IMR-90 (cell line): ENCODE measurements around the gene RARS2. TPM values are rescaled to one million over a fixed set of nuclear protein-coding genes. Genes with fewer than 3 reads are reported as not detected.

Experiments used
- ATAC-seq: fragments of 200-7000 bp; cut with Tn5 transposase; 2 replicates; pipeline ENCODE4 v1.9.1; 2020; ENCODE audit warnings: low read depth, mild to moderate bottlenecking, moderate library complexity
- BruUV-seq: library from RNA; stranded (reverse); fragments of 400-500 nt; replicated peaks from 2 replicates; lab custom pipeline; 2021; lab: Mats Ljungman, UMichigan
- CTCF ChIA-PET: fragments of 300-600 bp; formaldehyde crosslinking; extraction: SDS; loops from one replicate; lab custom pipeline; 2021; ENCODE audit warnings: antibody characterized with exemption; lab: Yijun Ruan, JAX
- POLR2A ChIA-PET: fragments of 300-600 bp; sonication (Branson Sonifier 250); formaldehyde crosslinking; loops from one replicate; lab custom pipeline; 2022; ENCODE audit warnings: antibody characterized with exemption; ENCODE audit not compliant: unreplicated experiment; lab: Charles Lee
- DNase-seq: peaks from one replicate; pipeline ENCODE4 v3.0.0; 2013
- H2AFZ ChIP-seq: replicated peaks from 2 replicates; pipeline ENCODE3; 2013; ENCODE audit warnings: low read length, mild to moderate bottlenecking; ENCODE audit not compliant: poor library complexity
- H2AK5ac ChIP-seq: 2 replicates; pipeline ENCODE4 v1.6.1; 2013; ENCODE audit warnings: low read depth, low read length, inconsistent platforms
- H2AK9ac ChIP-seq: replicated peaks from 2 replicates; pipeline ENCODE3; 2013; ENCODE audit warnings: mild to moderate bottlenecking, low read depth, low read length, moderate library complexity; ENCODE audit not compliant: poor library complexity
- H2BK120ac ChIP-seq: 2 replicates; pipeline ENCODE4 v1.6.1; 2013; ENCODE audit warnings: low read depth, low read length, inconsistent platforms
- H2BK15ac ChIP-seq: 3 replicates; pipeline ENCODE4 v1.6.1; 2013; ENCODE audit warnings: low read depth, low read length, inconsistent platforms
- H2BK20ac ChIP-seq: 2 replicates; pipeline ENCODE4 v1.6.1; 2013; ENCODE audit warnings: low read depth, mild to moderate bottlenecking, inconsistent platforms, low read length, moderate library complexity
- H2BK5ac ChIP-seq: 2 replicates; pipeline ENCODE4 v1.6.1; 2013; ENCODE audit warnings: mild to moderate bottlenecking, low read depth, low read length, inconsistent platforms; ENCODE audit not compliant: poor library complexity, severe bottlenecking
- H3K14ac ChIP-seq: replicated peaks from 2 replicates; pipeline ENCODE4 v1.6.1; 2013; ENCODE audit warnings: low read depth, low read length, inconsistent platforms
- H3K18ac ChIP-seq: 2 replicates; pipeline ENCODE4 v1.6.1; 2013; ENCODE audit warnings: low read depth, low read length, control low read depth
- H3K23ac ChIP-seq: 2 replicates; pipeline ENCODE4 v1.6.1; 2013; ENCODE audit warnings: low read depth, low read length, inconsistent platforms
- H3K27ac ChIP-seq: 2 replicates; pipeline ENCODE4 v1.5.1; 2013; ENCODE audit warnings: mild to moderate bottlenecking, control low read depth, low read length; ENCODE audit not compliant: insufficient read depth
- H3K27me3 ChIP-seq: 2 replicates; pipeline ENCODE4 v1.6.1; 2013; ENCODE audit warnings: low read length; ENCODE audit not compliant: control insufficient read depth, insufficient read depth
- H3K36me3 ChIP-seq: 2 replicates; pipeline ENCODE4 v1.6.1; 2013; ENCODE audit warnings: low read length, mixed read lengths; ENCODE audit not compliant: control insufficient read depth, insufficient read depth
- H3K4ac ChIP-seq: 2 replicates; pipeline ENCODE4 v1.6.1; 2013; ENCODE audit warnings: low read depth, low read length, inconsistent platforms
- H3K4me1 ChIP-seq: 2 replicates; pipeline ENCODE4 v1.6.1; 2013; ENCODE audit warnings: low read length, mixed read lengths; ENCODE audit not compliant: control insufficient read depth, insufficient read depth
- H3K4me2 ChIP-seq: 2 replicates; pipeline ENCODE4 v1.6.1; 2013; ENCODE audit warnings: low read depth, mild to moderate bottlenecking, control low read depth, low read length, moderate library complexity
- H3K4me3 ChIP-seq: 2 replicates; pipeline ENCODE4 v1.5.1; 2013; ENCODE audit warnings: low read depth, mild to moderate bottlenecking, control low read depth, low read length, moderate library complexity; ENCODE audit not compliant: insufficient read depth
- H3K56ac ChIP-seq: 2 replicates; pipeline ENCODE4 v1.6.1; 2013; ENCODE audit warnings: low read length, inconsistent platforms; ENCODE audit not compliant: insufficient read depth; ENCODE audit errors: extremely low read depth
- H3K79me1 ChIP-seq, 2 experiments: 2 replicates each; pipeline ENCODE4 v1.6.1; 2013; ENCODE audit warnings: low read length in 2 of 2, inconsistent platforms in 1 of 2, low read depth in 1 of 2
- H3K9ac ChIP-seq: 2 replicates; pipeline ENCODE4 v1.6.1; 2013; ENCODE audit warnings: low read depth, low read length, control low read depth
- H3K9me1 ChIP-seq: 2 replicates; pipeline ENCODE4 v1.6.1; 2013; ENCODE audit warnings: low read length, inconsistent platforms; ENCODE audit not compliant: insufficient read depth
- H3K9me3 ChIP-seq: 2 replicates; pipeline ENCODE4 v1.6.1; 2013; ENCODE audit warnings: low read length; ENCODE audit not compliant: control insufficient read depth, insufficient read depth
- H4K20me1 ChIP-seq: 2 replicates; pipeline ENCODE4 v1.6.1; 2013; ENCODE audit warnings: low read length, inconsistent platforms; ENCODE audit not compliant: insufficient read depth
- H4K5ac ChIP-seq: 2 replicates; pipeline ENCODE4 v1.6.1; 2013; ENCODE audit warnings: mild to moderate bottlenecking, low read depth, low read length, control low read depth
- H4K8ac ChIP-seq, 2 experiments: 2 replicates each; pipeline ENCODE4 v1.6.1; 2013; ENCODE audit warnings: low read depth in 2 of 2, low read length in 2 of 2, control low read depth in 1 of 2, inconsistent platforms in 1 of 2
- H4K91ac ChIP-seq: 2 replicates; pipeline ENCODE4 v1.6.1; 2013; ENCODE audit warnings: low read depth, low read length, inconsistent platforms; ENCODE audit not compliant: insufficient read depth
- BHLHE40 ChIP-seq: fragments of 150-350 bp; IDR thresholded peaks from 2 replicates; pipeline ENCODE4 v1.6.1; 2016; ENCODE audit warnings: mild to moderate bottlenecking, low read depth, low read length
- ELK1 ChIP-seq: fragments of 150-350 bp; IDR thresholded peaks from 2 replicates; pipeline ENCODE4 v1.6.1; 2016; ENCODE audit warnings: low read depth, mild to moderate bottlenecking, low read length, moderate library complexity, borderline replicate concordance
- MAZ ChIP-seq: IDR thresholded peaks from 2 replicates; pipeline ENCODE4 v1.6.1; 2012; ENCODE audit warnings: low read depth, mild to moderate bottlenecking, low read length, improper control_type of control experiment, moderate library complexity, borderline replicate concordance
- MXI1 ChIP-seq: IDR thresholded peaks from 2 replicates; pipeline ENCODE4 v1.6.1; 2012; ENCODE audit warnings: low read depth, mild to moderate bottlenecking, low read length, moderate library complexity, borderline replicate concordance
- NFE2L2 ChIP-seq: fragments of 150-350 bp; IDR thresholded peaks from 2 replicates; pipeline ENCODE4 v1.6.1; 2016; ENCODE audit warnings: low read depth, mild to moderate bottlenecking, low read length
- RCOR1 ChIP-seq: IDR thresholded peaks from 2 replicates; pipeline ENCODE4 v1.6.1; 2012; ENCODE audit warnings: mild to moderate bottlenecking, low read length, improper control_type of control experiment; ENCODE audit not compliant: insufficient replicate concordance
- RFX5 ChIP-seq: IDR thresholded peaks from 2 replicates; pipeline ENCODE4 v1.8.0; 2012; ENCODE audit warnings: low read depth, mild to moderate bottlenecking, low read length, moderate library complexity
- SMC3 ChIP-seq: fragments of 150-350 bp; IDR thresholded peaks from 2 replicates; pipeline ENCODE4 v1.6.1; 2016; ENCODE audit warnings: low read depth, mild to moderate bottlenecking, antibody characterized with exemption, low read length, moderate library complexity
- WGBS, 2 experiments: methylation state at CpG; one replicate each; pipeline versions ENCODE4 v1.1.5 to v1.1.7; 2013; ENCODE audit warnings: missing lambda C conversion rate in 2 of 2; ENCODE audit not compliant: insufficient read length in 1 of 2; ENCODE audit errors: extremely low coverage in 2 of 2; 5-methylcytosine and 5-hydroxymethylcytosine counted together
- dilution Hi-C: fragments of 300-500 bp; cut with HindIII; formaldehyde crosslinking; loops from one replicate; pipeline ENCODE4 v1.14.3; 2018; ENCODE audit warnings: low sequenced_read_pairs; ENCODE audit not compliant: unreplicated experiment
- in situ Hi-C: fragments of 300-500 bp; cut with MboI; formaldehyde crosslinking; loops from 3 replicates; pipeline ENCODE4 v1.14.3; 2019; ENCODE audit warnings: low sequenced_read_pairs, inconsistent platforms, mixed read lengths
- intact Hi-C: fragments of 100-400 bp; cut with micrococcal nuclease; formaldehyde crosslinking; loops from 2 replicates; pipeline ENCODE4 v1.10.0; 2022
- polyA plus RNA-seq, 3 experiments: library from polyadenylated mRNA; depleted of rRNA; stranded (reverse); fragments of >200 nt; gene quantifications; 2 replicates each; pipeline ENCODE4 v1.2.3, GENCODE V29; 2012; ENCODE audit warnings: low replicate concordance in 1 of 3
- total RNA-seq: library from RNA; depleted of rRNA; stranded (reverse); fragments of >200 nt; gene quantifications from 2 replicates; pipeline ENCODE4 v1.2.3, GENCODE V29; 2012
- TF ChIP-seq, protein P1 (sequence below): conservative IDR thresholded peaks from 2 replicates; pipeline ENCODE4 v1.5.1; 2012; ENCODE audit warnings: mild to moderate bottlenecking, low read depth, low read length, improper control_type of control experiment

RARS2 gene
- total and polyA plus RNA-seq, 2 of the 4 experiments (the other 2 are of a cell fraction) = 19.9 to 33.0 TPM

DNA sequence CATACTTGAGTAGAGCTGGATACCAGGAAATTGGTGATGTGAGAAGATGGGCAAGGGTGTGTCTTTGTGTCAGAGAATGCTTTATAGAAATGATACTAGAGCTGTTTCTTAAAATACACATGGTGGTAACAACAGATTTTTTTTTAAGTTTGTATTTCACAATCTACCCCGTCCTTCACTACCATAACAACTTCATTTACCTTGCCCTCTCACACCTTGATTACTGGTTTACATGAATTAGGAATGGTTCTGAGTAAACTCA lies 45.4 kb downstream of the RARS2 start:
- Histone ChIP-seq H2BK120ac (no peak overlapping the region), H2BK5ac (no peak overlapping the region), H3K23ac (no peak overlapping the region), H2AK5ac (no peak overlapping the region), H4K91ac (no peak overlapping the region), H3K18ac (no peak overlapping the region), H3K27ac (no peak overlapping the region), H4K8ac (no peak overlapping the region), H3K27me3 (no peaks in the 10 kb centered on the region), H2AFZ (no peak overlapping the region), H3K9me1 (peaks cover 6% of the 10 kb centered on the region; the same call in 1 of the 2 replicates), H3K9ac (no peak overlapping the region), H3K4me3 (no peak overlapping the region), H3K4me2 (no peak overlapping the region), H3K14ac (no peak overlapping the region), H2BK20ac (no peak overlapping the region), H3K56ac (no peak overlapping the region), H3K79me1 (peaks cover 18 to 21% of the 10 kb centered on the region in 2 experiments), H3K4me1 (no peaks in the 10 kb centered on the region), H3K4ac (no peak overlapping the region), H4K5ac (no peak overlapping the region), H4K20me1 (no peaks in the 10 kb centered on the region; the same call in 1 of the 2 replicates), H2BK15ac (no peak overlapping the region), H2AK9ac (no peak overlapping the region), H3K9me3 (peaks cover 2% of the 10 kb centered on the region), H3K36me3 (peaks cover 49% of the 10 kb centered on the region)
- in situ Hi-C loops (no loop called here), dilution Hi-C loops (no loop called here), intact Hi-C loops (no loop called here)
- TF ChIP-seq MXI1 (no peak), NFE2L2 (no peak), BHLHE40 (no peak), RCOR1 (no peak), ELK1 (no peak), SMC3 (no peak), MAZ (no peak), RFX5 (no peak)
- TF ChIP-seq, protein P1, sequence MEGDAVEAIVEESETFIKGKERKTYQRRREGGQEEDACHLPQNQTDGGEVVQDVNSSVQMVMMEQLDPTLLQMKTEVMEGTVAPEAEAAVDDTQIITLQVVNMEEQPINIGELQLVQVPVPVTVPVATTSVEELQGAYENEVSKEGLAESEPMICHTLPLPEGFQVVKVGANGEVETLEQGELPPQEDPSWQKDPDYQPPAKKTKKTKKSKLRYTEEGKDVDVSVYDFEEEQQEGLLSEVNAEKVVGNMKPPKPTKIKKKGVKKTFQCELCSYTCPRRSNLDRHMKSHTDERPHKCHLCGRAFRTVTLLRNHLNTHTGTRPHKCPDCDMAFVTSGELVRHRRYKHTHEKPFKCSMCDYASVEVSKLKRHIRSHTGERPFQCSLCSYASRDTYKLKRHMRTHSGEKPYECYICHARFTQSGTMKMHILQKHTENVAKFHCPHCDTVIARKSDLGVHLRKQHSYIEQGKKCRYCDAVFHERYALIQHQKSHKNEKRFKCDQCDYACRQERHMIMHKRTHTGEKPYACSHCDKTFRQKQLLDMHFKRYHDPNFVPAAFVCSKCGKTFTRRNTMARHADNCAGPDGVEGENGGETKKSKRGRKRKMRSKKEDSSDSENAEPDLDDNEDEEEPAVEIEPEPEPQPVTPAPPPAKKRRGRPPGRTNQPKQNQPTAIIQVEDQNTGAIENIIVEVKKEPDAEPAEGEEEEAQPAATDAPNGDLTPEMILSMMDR = no peak
- POLR2A ChIA-PET = no interaction called here
- DNase-seq (no peak), ATAC-seq (no peak)
- TSS peak; percentile 6 for BruUV-seq
- no CpG with 5 or more reads among the region's 1 CpG for WGBS, 2 experiments
- CTCF ChIA-PET = no interaction called here
